GM18867 (cell line): ENCODE results near the gene DMD.
"Not testable (repeated sequence)": the region's sequence is repeated elsewhere in the genome, so short reads cannot be mapped to it uniquely, and the experiment has no call there.

Experiments used
- ATAC-seq: cut with Tn5 transposase; IDR thresholded peaks from one replicate; pipeline ENCODE4 v1.9.1; 2021; ENCODE audit warnings: mild to moderate bottlenecking, moderate library complexity; ENCODE audit not compliant: unreplicated experiment

The DMD gene

DNA sequence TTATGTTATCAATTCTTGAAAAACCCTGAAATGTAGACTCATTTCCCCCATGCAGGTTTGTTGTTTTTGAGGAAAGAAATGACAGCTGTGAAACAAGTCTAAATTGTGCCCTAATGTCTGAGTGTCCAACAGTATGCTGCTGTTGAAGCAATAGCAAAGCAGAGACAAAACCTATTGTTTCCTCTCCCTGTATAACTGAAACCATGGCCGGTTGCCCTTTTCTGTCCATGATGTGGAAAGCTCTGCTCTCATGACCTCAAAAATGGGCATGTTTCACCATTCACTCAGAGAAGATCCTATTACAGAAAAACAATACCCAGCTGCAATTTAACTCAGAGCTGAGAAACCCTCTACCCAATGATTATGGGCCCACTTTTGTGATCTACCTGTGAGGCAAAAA is 1826.9 kb downstream of the DMD start:
- ATAC-seq, result no peak

DNA sequence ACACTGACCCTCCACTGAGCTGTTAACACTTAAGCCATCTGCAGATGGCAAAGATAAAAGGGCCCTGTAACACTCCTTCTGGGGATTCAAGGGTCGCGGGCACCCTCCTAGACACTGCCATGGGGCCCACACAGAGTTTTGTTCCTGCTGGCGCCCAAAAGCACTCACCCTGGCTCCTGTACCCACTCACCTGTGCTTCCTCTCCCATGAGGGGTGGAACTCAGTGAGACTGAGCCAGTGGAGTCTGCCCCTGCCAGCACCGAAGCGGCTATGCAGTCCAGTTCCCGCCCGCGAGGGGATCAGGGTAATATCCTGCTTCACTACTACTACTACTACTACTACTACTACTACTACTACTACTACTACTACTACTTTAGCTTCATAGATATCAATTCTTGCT is 1827.4 kb downstream of the DMD start:
- ATAC-seq, result no peak

DNA sequence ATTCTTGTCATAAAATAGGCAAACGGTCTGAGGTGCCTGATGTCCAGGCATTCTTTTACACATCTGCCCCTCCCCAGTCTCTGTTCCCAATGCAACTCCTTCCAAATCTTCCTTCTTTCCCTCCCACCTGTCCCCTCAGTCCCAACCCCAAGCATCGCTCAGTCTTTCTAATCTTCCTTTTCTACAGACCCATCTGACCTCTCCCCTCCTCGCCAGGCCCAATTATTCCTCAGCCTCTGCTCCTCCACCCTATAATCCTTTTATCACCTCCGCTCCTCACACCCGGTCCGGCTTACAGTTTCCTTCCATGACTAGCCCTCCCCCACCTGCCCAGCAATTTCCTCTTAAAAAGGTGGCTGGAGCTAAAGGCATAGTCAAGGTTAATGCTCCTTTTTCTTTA is 1832.4 kb downstream of the DMD start:
- not testable (repeated sequence) for ATAC-seq

DNA sequence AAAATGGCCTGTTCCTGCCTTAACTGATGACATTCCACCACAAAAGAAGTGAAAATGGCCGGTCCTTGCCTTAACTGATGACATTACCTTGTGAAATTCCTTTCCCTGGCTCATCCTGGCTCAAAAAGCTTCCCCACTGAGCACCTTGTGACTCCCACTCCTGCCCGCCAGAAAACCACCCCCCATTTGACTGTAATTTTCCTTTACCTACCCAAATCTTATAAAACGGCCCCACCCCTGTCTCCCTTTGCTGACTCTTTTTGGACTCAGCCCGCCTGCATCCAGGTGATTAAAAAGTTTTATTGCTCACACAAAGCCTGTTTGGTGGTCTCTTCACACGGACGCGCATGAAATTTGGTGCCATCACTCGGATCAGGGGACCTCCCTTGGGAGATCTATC is 1833.5 kb downstream of the DMD start:
- not testable (repeated sequence) for ATAC-seq

DNA sequence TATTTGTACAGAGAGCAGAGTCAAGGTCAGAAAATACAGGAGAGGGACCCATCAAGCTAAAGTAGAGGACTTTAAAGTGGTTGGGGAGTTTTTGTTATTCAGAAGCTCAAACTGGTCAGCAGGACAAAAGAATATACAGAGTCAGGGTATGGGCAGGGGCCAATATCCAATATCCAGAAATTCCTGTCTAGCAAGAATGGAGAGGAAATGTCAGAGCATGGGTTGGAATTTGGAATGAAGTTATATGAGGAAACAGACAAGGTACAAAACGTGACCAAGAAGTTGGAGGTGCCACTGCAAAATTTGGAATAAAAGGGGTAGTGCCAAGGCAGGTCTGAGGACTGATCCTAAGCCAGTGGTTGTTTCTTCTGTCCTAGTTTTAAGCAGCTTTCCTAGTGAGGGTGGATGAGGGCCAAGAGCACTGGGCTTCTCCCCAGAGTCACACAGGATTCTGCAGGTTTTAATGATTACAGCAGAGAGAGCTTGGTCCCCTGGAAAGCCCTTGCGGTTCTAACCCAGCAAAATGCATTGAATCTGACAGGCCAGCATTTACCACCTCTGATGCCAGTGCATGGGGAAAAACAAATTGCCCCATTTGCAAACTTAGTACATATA is 1834.8 kb downstream of the DMD start:
- ATAC-seq, result no peak

DNA sequence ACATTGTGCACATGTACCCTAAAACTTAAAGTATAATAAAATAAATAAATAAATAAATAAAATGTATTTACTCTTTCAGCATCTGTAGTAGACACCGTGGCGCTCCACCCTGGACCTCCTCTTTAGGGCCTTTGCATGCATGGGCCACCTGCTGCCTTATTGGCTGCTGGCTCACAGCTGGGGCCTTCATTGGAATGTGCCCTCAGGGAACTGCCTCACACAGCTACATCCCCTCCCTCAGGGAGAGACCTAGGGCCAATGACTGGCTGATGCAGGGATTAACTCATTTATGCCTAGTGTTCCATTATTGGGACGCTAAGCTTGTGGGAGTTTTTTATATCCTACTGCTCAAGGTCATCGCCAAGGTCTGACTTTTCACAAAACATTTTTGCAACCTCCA is 1836.6 kb downstream of the DMD start:
- no peak for ATAC-seq

DNA sequence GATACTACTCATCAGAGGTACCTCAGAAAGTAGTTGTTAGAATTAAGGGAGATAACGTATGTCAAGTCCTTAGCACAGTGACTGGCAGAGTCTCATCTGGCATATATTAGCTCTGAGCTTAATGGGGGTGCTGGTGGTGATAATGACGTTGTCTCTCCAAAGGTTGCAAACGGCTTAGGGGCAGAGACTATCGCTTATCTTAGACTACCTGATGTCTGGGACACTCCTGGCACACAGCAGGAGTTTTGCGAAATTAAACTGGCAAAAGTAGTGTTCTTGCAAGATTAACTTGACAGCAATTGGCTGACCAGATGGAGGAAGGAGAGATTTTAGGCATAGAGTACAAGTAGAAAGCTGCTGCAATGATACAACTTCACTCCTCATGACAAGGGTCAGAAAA is 1839.4 kb downstream of the DMD start:
- ATAC-seq, result no peak

DNA sequence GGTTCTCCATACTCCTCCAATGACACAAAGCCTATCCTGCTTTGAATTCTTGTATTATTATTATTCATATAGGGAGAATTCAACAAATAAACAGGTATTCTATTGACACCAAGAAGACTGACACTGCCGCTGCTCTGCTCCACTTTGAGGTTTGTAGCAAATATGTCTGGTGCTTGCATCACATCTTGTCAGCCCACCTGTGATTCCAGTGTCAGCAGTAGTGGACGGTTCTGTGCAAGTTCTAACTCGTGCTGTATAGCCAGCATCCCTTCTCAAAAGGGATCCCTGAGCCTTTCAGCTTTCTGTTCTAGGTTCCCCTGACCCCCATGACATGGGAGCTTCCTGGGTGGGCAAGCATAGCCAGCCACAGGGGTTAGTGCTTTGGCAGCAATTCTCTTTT is 1843.5 kb downstream of the DMD start:
- ATAC-seq, result no peak

DNA sequence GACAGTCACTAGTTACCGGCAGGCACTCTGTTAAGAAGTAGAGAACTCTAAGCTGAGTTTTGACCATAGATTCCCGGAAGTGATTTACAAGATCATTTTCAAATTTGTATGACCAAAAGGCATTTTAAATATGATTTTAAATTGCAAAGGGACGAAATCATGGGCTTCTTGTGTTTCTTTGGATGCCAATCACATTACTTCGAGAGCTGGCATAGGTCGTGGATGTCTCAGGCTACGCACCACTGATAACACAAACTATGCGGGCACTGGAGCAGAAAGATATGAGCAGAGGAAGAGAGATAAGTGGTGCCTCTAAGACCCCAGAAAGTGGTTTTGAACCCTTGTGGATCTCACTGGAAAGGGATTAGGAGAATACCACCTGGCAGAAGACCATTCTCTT is 1845.3 kb downstream of the DMD start:
- no peak for ATAC-seq

DNA sequence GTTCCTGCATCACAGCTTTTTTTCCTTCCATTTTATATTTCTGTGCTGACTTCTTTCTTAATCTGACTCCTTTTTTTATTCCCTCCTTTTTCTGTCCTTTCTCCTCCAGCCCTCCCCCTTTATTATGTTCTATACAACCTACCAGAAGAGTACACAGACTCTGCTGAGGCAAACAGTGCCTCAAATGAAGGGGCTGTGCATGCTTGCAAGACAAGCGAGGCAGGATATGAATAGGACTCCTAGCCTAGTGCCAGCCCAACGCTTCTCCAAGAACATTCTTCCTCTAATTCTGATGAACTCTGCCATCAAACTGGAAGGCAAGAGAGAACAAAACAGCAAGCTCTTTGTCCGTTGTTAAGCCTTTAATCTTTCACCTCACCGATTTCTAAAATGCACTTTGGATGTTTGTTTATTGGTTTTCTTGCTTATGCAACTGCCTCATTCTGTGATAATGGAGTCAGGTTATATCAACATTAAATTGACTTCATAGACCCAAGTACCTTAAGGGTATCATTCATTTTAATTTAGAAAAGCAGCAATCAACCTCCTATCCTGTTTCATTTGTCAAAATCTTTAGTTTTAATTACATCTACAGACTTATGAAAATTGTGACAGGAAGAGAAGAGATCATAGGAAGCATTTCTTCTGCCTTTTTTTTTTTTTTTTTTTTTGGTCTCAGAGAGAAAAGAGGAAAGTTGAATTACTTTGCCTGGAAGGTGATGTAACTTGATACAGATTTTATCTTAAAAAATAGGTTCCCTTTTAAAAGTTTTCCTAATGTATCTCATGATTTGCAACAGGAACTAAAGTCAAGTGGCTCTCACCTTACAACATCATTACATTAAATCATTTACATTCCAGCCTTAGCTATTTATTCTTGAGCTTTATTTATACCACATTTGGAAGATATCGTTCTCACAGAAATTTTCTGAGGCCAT is 1854.8 kb downstream of the DMD start:
- no peak for ATAC-seq

DNA sequence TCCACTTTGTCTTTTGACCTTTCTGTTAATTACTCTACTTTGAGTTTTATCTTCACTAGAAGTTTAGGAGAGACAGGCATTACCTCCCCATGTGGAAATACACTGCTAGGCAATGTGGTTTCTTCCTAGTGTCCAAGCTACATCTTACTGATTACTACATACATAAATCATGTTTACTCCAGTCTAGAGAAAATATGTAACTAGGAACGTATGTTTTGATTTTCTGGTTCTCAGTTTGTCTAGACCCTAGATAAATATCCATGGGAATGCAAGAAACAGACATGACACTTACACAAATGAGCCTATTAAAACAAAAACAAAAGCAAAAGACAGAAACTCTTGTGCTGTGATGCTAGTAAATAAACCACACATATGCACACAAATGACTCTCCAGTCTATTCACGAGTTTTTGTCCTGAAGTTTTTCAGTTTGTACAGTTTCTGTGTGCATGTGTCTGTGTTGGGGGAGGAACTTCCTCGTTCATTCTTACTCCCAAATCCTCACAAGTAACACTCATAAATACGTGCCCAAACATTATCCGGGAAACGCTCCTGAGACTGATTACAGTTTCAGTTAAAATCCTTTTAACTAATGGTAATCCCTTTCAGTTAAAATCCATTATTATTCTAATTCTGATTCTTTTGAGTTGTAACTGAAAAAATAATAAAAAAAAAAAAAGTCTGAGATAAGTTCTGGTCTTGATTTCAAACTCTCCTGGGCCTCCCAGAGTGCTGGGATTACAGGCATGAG is 1856.0 kb downstream of the DMD start:
- ATAC-seq, result no peak

DNA sequence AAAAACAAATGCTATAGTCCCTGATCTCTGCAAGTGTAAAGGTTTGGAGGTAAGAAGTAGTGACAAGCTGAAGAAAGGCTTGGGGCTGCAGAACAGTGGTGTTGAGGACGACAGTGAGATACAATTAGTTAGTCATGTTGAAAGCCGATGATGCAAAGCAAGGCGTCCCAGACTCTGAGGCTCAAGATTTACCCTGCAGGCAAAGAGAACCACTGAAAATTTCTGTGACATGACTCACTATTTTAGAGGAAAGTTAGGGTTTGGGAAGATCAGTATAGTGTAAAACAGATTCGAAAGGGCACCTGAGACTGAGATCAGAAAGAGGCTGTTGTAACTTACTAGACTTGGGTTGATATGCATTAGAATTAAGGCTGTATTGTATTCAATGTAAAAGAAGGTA is 1858.3 kb downstream of the DMD start:
- no peak for ATAC-seq

DNA sequence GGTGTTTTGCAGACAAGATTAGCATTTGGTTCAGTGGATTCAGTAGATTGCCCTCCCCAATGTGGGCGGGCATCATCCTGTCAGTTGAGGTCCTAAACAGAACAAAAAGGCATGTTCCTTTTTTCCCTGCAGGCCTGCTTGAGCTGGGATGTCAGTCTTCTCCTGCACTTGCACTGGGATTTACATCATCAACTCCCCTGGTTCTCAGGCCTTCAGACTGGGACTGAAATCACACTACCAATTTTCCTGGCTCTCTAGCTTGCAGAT is 1860.6 kb downstream of the DMD start:
- no peak for ATAC-seq

DNA sequence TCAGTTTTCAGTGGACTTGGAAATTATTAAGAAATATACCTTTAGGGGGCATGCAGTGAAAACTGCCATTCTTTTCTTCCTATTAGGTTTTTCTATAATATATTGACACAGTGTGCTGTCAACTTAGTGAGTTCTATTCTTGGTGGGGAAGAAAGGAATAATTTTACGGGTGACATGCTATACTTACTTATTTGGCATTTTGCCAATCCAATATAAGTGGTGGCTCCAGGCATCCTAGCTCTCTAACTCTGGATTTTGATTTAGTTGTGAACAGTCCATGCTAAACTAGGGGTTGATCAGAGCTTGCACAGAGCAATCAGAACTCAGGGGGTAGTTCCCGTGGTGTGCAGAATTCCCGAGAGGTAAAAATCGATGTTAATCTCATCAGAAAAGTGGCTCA is 1861.8 kb downstream of the DMD start:
- no peak for ATAC-seq

DNA sequence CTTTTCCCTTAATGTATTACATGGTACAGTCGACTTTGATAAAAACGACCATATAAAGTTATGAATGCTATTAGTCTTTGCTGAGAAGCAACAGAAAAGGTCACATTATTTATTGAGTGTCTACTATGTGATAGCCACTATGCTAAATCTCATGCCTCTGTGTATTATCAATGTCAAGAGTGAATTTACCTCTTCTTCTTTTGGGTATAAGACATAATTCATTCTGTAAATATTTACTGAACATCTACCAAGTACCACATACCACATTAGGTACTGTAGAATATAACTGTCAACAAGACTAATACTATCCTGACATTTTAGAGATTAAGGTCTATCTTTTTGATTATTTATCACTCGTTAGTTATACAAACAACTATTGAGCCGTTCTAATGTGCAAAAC is 1870.8 kb downstream of the DMD start:
- ATAC-seq, result no peak

DNA sequence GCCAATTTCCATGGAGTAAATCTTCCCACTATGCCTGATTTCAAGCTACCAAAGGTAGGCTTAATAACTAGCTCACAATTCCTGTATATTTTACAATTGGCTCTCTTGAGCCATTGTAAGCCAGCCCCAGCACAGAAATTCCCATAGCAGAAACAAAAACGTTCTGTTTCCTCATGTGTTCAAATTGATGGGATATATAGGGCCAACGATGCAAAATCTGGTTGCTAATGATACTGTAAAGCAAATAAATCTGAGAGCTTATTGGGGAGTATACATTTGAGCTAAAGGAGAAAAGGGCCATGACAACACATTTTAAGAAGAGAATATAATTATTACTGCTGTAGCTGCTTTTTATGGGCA is 1872.4 kb downstream of the DMD start:
- ATAC-seq, result no peak

DNA sequence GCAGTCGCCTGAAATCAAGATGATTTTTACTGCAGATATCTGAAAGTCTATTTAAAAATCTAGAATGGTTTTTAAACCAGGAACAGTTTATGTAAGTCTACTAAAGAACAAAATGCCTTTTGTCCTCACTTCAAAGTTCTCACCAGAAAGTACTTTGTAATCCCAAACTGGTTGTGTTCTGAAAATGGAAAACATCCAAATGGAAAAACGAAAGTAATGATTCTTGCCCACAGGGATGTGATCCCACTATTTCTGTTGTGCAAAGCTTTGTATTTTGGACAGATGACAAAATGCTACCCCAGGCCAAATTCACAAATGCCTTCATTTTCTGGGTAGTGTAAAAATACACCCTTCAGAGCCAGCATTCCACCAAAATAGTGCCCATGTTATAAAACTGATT is 1874.0 kb downstream of the DMD start:
- ATAC-seq, result no peak

DNA sequence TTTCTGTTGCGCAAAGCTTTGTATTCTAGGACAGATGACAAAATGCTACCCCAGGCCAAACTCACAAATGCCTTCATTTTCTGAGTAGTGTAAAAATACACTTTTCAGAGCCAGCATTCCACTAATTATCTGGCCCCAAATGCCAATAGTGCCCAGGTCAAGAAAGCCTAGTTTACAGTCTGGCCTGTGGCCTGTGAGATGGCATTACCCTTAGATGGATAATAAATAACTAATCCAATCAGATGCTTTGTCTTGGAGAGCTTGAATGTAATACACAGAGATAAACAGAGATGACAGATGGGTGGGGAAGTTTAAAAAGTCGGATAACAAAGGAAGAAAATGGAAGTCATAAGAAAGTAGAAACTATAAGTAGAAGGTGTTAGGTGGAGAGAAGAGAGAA is 1874.9 kb downstream of the DMD start:
- ATAC-seq, result no peak

DNA sequence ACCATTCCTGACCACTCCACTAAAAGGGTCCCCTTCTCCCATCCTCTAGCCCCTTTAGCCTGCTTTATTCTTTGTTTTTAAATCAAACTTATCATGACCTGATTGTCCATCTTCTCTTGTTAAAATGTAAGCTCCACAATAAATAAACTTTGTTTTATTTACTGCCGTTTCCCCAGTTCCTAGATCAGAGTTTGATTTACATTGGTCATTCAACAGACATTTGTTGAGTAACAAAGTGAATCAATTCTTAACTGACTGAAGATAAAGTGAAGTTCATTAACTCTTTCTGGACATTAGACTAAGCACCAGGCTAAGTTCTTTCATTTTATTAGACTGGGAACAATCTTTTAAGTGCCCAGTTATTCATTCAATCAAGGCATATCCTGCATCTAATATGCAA is 1876.4 kb downstream of the DMD start:
- ATAC-seq, result no peak

DNA sequence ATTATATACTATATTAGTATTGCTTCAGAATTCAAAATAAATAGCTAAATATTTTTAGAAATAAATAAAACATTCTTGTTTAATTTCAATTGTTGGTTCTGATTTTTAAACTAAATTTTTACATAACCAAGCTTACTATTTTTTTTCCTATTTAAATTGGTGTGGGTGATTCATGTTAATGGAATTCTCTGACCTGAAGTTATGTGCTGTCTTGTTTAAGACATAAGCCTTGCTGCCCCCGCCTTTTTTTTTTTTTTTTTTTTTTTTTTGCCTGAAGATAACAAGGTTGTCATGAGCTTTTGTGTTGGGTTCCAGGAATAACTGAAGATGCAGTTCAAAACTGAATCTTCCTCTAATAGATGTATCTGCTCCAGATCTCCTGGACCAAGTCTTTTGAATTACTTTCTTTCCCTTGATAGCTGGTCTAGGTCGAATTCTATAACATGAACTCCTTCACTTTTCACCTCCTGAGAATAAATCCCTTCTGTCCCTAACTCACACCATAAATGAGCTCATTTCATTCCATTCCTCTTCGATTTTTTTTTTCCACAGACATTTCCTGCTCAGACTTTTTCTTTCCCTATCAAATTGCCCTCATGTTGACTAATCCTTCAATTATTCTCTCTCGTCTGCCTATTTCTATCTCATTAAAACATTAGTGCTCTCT is 1878.1 kb downstream of the DMD start:
- no peak for ATAC-seq

DNA sequence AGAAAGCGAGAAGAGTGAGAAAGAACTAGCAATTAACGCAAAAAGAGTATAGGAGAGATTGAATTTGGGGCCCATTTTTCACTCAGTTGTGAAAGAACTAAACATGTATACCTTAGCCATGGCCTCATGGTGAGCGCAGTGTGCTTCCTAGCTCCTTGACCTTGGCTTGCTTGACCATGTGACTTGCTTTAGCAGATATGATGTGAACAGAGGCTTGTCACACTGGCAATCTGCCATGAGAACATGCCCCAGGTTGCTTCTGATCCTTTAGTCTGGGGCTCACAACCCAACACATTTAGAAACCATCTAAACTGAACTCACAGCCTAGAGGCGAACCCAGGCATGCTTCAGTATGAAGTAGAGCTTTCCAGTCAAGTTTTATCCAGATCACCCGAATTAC is 1879.4 kb downstream of the DMD start:
- ATAC-seq, result no peak

DNA sequence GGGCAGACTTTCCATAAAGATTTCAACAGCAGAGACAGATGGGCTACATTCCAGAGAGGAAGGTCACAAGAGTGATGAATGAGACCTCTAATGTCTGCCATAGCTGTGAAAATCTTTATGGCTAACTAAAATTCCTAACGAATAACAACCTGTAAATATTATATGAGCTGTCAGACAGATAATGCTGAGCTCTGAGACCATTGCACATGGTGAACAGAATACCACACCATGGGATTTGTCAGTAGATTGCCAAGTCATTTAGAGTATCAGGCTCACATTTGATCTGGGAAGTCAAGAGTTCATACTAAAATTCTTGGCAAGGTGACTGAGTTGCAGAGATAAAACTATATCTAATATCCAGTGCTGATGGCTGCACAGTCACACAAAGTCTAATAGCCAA is 1880.3 kb downstream of the DMD start:
- no peak for ATAC-seq
